Endometrial microvascular endothelial cells (primary cell): ENCODE data around the gene CEBPE. TPM values are rescaled to one million over a fixed set of nuclear protein-coding genes. Genes with fewer than 3 reads are reported as not detected.
"Not testable (repeated sequence)": the region's sequence is repeated elsewhere in the genome, so short reads cannot be mapped to it uniquely, and the experiment has no call there.

ENCODE experiments used
- in situ Hi-C: cut with HindIII; loops from 2 replicates; pipeline ENCODE4 v1.10.0; 2017; ENCODE audit warnings: low sequenced_read_pairs, low pct_unique_long_range_greater_than_20kb; ENCODE audit errors: inconsistent ontology term
- total RNA-seq: library from RNA; depleted of rRNA; stranded (reverse); fragments of >200 nt; gene quantifications from one replicate; pipeline ENCODE4 v1.2.3, GENCODE V29; 2015; ENCODE audit errors: inconsistent ontology term

The CEBPE gene
- total RNA-seq, 1 donor from 2014 or later = not detected

- in situ Hi-C loops = not testable (repeated sequence)
Measured at GRCh38 chr14:23108169-23108568, 10.9 kb downstream of the CEBPE start.

- in situ Hi-C loops = not testable (repeated sequence)
Measured at GRCh38 chr14:23107620-23108019, 11.4 kb downstream of the CEBPE start.

DNA sequence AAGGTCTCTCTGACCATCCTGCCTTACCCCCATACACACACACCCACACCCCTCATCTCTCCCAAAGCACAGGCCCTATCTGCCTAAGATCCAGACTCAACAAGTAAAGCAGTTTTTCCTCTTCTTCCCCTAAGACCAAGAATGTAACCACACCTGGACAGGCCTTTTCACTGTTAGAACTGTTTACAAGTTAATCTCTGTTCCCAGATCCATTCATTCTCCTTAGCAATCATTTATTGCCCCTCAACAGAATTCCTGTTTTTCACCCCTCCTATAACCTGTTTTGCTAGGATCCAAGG, 12.4 kb downstream of the CEBPE start:
- in situ Hi-C loops = no loop called here

- in situ Hi-C loops = no loop called here
Measured at GRCh38 chr14:23105348-23105824, 13.7 kb downstream of the CEBPE start.

- in situ Hi-C loops = no loop called here
Measured at GRCh38 chr14:23104591-23105347, 14.3 kb downstream of the CEBPE start, which contains the start of gene CIROP. Gene CIROP (minus strand): TSS chr14:23104989. CDS start chr14:23104920, 69 bp downstream.

DNA sequence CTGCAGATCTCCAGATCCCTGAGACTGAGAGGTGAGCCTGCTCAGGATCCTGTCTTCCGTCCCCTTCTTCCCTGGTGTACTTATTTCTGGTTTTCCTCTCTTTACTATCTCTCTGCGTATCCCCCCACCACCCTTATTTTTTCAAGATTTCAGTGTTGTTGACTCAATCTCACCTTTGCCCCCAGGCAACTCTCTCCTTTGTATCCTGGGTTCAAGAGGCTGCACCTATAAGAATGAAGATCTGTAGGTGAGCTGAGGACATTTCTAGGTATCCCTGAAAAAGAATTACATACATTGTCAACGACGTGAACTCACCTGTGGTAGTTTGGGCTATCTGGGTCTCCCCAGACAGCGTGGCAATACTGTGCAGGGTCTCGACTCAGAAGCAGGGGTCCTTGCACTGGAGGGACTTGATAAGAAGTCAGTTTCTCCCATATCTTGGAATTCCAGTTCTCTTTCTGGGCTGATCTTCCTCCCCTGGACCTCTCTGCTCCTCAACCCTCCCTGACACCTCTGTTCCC, 14.9 kb downstream of the CEBPE start:
- in situ Hi-C loops = no loop called here

GRCh38 chr14:23103581-23103980, 15.5 kb downstream of the CEBPE start:
- in situ Hi-C loops = no loop called here

DNA sequence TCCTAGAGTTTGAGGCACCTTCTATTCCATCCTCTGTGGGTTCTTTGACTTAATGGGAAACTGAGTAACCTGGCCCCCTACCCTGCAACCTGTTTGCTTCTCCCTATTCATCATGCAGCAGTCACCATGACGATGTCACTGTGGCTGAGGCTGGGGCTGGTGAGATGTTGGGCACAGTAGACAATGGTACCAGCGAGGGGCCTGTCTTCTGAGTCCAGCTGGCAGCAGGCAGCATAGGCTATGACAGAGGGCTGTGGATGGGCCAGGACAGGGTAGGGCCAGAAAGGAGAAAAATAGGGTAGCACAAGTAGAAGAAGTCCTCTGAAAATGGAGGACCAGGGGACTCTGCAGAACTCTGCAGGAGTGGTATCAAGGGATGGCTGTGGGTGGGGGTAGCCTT, 16.3 kb downstream of the CEBPE start:
- in situ Hi-C loops = no loop called here

DNA sequence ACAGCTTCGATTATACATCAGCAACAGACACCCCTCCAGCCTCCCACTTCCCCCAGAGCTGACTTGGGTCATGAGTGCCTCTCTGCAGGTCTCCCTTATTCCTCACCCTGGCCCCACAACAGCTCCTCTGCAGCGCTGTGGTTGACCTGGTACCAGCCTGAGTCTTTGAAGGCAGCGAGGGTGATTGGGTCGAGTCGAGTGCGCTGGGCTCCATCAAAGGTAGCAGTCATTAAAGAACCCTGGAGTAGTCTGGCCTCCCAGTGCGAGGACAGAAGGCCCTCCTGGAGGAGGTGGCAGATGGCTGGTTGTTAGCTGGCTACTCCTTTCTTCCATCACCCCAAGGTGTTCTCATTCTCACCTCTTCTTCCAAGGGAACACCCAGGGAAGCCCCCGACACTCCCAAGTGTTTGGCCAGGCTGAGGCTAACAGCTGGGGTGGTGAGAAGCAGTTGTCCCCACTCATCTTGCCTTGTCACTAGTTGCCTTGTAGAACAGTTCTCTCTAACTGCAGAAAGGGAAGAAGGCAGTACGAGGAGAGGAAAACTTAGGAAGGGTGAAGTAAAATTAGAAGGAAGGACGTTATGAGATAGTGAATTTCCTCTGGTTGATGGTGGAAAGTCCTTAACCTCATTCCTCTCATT, 16.9 kb downstream of the CEBPE start:
- in situ Hi-C loops = no loop called here

- in situ Hi-C loops = no loop called here
Measured at GRCh38 chr14:23101213-23101970, 17.7 kb downstream of the CEBPE start.

- in situ Hi-C loops = loop anchor here (25.0 kb wide), 1 partner anchor 112 kb away; the partner anchor contains the start of gene AJUBA
Measured at GRCh38 chr14:23099212-23099861, 19.7 kb downstream of the CEBPE start.

DNA sequence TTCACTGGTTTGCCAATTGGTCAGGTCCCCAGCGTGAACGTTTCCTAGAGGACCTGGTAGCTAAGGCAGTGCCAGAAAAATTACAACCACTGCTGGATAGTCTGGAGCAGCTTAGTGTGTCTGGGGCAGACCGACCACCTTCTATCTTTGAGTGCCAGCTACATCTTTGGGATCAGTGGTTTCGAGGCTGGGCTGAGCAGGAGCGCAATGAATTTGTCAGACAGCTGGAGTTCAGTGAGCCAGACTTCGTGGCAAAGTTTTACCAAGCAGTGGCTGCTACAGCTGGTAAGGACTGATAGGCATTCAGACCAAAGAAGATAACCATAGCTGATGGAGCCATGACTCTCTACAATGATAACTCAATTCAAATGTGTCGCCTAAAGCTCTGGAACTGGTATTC, 21.3 kb downstream of the CEBPE start:
- in situ Hi-C loops = loop anchor here (25.0 kb wide), 1 partner anchor 110 kb away; the partner anchor contains the start of gene AJUBA

DNA sequence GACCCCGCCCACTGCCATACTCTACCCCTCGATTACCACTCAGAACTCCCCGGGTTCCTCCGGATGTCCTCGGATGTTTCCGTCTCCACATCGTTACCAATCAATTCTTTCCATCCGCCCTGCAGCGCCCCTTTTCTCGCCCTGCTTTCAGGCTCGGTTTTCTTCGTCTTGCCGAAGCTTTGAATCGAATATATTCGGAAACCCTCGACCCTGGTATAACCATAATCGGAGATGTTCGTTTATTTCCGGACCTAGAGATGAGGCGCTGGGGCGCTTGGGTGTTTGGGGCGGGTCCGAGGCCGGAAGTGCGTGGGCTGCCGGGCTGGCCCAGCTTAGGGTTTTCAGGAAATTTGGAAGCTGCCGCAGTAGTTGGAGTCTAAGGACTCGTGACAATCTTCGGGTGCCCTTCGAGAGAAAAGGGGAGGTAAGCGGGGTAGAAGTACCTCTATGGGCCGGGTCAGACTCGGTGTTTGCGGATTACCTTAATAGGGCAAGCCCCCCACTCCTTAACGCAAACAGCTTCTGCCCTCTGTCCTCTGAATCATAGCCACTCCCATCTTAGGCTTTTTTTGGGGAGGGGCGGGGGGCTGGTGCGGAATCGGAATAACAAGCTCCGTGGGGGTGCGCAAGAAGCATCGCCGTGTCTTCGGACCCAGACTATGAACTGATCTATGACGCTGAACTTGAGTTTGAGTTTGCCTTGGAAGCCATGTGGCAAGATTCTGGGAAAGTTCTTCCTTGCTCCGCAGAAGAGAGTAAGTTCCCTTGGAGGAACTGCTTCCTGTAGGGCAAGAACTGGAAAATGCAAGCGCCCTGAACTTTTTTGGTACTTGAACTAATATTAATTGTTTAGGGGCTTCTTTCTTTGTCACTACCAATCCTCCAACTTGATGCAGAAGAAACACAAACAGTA, 23.6 kb downstream of the CEBPE start, which contains the start of gene C14orf119:
TSS of gene C14orf119 (plus strand) at position 310 of the 913 bp plus-strand sequence. CDS start 2,154 bp downstream, outside the sequence.
- in situ Hi-C loops = loop anchor here (25.0 kb wide), 1 partner anchor 108 kb away; the partner anchor contains the start of gene AJUBA

- in situ Hi-C loops = loop anchor here (25.0 kb wide), 1 partner anchor 107 kb away; the partner anchor contains the start of gene AJUBA
Measured at GRCh38 chr14:23094666-23095195, 24.3 kb downstream of the CEBPE start, which contains the start of gene ACIN1. Gene ACIN1 (minus strand): TSS chr14:23095136. CDS start chr14:23095112, 24 bp downstream.

DNA sequence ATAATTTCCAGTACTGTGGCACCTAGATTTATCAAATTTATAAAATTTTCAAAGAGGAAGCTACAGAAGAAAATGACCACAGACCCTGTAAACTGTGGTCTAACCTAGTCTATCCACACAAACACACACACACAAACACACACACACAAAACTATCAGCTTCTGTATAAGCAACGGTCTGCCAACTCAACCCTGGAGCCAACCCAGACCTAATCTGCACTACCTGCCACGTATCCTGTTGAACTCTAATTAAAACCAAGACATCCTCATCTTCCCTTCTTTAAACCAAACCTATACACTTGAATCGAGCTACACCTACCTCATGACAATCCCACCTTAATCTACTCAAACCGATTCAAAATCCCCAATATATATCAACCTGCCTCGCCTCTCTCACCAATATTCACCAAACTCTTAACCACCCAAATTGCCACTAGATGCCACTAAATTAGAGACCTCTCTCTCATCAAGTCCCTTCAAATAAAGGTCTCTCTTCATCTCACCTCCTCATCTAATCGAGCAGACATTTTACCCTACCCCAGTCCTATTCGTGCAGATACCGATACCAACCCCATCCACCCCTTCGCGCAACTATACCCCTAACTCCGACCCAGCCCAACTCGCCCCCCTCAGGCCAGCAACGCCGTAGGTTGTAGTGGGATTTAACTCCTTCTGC, 24.9 kb downstream of the CEBPE start:
- in situ Hi-C loops = loop anchor here (25.0 kb wide), 1 partner anchor 107 kb away; the partner anchor contains the start of gene AJUBA

DNA sequence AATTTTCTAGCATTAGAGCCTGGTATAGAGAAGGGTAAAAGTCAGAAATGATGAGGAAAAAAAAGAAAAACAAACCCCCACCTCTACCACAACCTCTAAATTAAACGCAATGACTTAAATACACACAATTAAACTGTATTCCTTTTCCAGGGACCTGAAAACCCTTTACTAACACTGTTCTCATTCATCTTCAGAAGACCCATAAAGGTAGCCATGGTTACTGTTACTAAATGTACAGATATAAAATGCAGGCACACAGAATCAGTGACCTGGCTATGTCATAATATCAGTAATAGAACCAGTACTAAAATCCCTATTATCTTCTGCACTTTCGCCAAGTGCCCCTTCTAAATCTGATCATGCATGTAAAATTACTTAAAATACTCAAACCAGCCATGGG, 25.5 kb downstream of the CEBPE start:
- in situ Hi-C loops = loop anchor here (25.0 kb wide), 1 partner anchor 106 kb away; the partner anchor contains the start of gene AJUBA
